Measurements from ENCODE around the gene MRFAP1L1. TPM values are rescaled to one million over a fixed set of nuclear protein-coding genes. Genes with fewer than 3 reads are reported as not detected.
"Not testable (repeated sequence)": the region's sequence is repeated elsewhere in the genome, so short reads cannot be mapped to it uniquely, and the experiment has no call there.

The MRFAP1L1 gene
- total RNA-seq, 1 donor from 2014 or later = 48.8 TPM

GRCh38 chr4:6727943-6728250, 18.2 kb upstream of the MRFAP1L1 start:
- Histone ChIP-seq H3K4me3 (no peak overlapping the region), H3K9me3 (no peaks in the 10 kb centered on the region), H3K27me3 (ENCODE audit: low read depth) (no peaks in the 10 kb centered on the region), H3K4me1 (peaks cover 6% of the 10 kb centered on the region), H3K27ac (no peak overlapping the region), H3K36me3 (no peaks in the 10 kb centered on the region)
- TF ChIP-seq, protein P1, sequence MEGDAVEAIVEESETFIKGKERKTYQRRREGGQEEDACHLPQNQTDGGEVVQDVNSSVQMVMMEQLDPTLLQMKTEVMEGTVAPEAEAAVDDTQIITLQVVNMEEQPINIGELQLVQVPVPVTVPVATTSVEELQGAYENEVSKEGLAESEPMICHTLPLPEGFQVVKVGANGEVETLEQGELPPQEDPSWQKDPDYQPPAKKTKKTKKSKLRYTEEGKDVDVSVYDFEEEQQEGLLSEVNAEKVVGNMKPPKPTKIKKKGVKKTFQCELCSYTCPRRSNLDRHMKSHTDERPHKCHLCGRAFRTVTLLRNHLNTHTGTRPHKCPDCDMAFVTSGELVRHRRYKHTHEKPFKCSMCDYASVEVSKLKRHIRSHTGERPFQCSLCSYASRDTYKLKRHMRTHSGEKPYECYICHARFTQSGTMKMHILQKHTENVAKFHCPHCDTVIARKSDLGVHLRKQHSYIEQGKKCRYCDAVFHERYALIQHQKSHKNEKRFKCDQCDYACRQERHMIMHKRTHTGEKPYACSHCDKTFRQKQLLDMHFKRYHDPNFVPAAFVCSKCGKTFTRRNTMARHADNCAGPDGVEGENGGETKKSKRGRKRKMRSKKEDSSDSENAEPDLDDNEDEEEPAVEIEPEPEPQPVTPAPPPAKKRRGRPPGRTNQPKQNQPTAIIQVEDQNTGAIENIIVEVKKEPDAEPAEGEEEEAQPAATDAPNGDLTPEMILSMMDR (IDR thresholded peaks at IDR 0.05) = no peak
- intact Hi-C loops (cut with DNase I) = no loop called here
- DNase-seq = no peak
- ATAC-seq = no peak

DNA sequence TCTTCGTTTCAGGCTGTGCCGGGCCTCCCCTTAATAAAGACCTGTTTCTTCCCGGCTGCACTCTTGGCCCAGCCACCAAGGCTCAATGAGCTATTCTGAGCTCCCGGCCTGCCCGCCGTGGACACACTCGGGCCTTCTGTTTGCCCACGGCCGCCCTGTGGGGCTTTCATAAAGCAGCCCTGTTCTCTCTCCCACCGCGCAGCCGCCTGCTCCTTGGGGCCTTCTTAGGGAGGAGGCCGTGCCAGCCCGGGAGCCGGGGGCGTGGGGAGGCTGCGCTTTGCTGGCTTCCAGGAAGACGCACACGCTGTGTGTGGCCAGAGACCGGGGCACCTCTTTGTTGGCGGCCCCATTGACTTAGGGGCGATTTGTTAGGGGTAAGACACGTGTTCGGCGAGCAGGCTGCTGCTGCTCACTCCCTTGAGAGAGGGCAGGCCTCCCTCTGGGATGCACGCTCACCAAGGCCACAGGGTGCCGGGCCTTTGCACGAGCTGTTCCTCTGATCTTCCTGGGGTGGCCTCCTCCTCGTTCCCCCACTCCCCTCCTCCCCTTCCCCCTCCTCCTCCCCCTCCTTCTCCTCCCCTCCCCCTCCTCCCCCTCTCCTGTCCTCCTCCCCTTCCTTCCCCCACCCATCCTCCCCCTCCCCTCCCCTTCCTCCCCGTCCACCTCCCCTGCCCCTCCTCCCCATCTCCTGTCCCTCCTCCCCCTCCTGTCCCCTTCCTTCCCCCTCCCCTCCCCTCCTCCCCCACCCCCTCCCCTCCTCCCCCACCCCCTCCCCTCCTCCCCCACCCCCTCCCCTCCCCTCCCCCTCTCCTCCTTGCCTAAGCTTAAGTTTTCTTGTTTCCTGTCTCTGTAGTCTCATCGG, 17.6 kb upstream of the MRFAP1L1 start:
- no peaks in the 10 kb centered on the region for H3K36me3 ChIP-seq
- ATAC-seq = peak in 1 of 2 donors; percentile 59
- no peaks in the 10 kb centered on the region for H3K27me3 ChIP-seq (ENCODE audit: low read depth)
- no peaks in the 10 kb centered on the region for H3K9me3 ChIP-seq
- TF ChIP-seq, protein P1 (IDR thresholded peaks at IDR 0.05) = no peak
- DNase-seq = no peak
- intact Hi-C loops (cut with DNase I) = no loop called here
- no peak overlapping the region for H3K4me3 ChIP-seq
- H3K4me1 ChIP-seq = no peaks in the 10 kb centered on the region
- H3K27ac ChIP-seq = no peak overlapping the region

GRCh38 chr4:6725427-6725961, 15.8 kb upstream of the MRFAP1L1 start:
- DNase-seq; ATAC-seq; H3K4me1 ChIP-seq; H3K27me3 ChIP-seq (ENCODE audit: low read depth); H3K9me3 ChIP-seq; H3K36me3 ChIP-seq; H3K4me3 ChIP-seq; intact Hi-C loops (cut with DNase I); H3K27ac ChIP-seq: not testable (repeated sequence)

DNA sequence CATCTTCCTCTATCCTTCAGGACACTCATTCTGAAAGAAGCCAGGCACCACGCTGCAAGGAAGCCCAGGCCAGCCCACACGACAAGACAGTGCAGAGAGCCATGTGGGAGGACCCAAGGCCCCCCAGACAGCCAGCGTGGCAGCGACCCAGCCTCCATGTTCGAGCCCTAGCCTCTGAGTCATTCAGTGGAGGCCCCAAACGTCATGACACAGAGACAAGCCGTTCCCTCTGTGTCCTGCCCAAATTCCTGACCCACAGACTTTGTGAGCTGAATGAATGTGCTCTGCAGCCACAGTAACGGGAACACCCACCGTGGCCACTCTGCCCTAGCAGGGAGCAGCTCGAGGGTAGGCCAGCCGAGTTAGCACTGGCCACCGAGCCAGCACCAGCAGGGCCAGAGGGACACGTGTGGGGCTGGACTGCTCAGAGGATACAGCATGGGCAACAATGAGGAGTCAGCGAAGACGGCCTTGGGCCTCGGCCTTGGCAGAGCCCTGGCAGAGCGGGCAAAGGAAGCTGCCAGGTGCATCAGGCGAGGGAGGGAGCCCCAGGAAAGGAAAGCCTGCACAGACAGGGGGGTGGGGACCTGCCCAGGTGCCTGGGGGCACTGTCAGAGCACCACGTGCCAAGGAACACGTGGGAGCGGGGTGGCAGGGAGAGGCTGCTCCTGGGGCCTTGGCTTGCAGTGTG, 14.9 kb upstream of the MRFAP1L1 start:
- Histone ChIP-seq H3K36me3 (no peaks in the 10 kb centered on the region), H3K9me3 (no peaks in the 10 kb centered on the region), H3K4me1 (peaks cover 6% of the 10 kb centered on the region), H3K4me3 (no peak overlapping the region), H3K27ac (no peak overlapping the region), H3K27me3 (ENCODE audit: low read depth) (no peaks in the 10 kb centered on the region)
- TF ChIP-seq, protein P1 (IDR thresholded peaks at IDR 0.05) = no peak
- ATAC-seq = no peak
- intact Hi-C loops (cut with DNase I) = no loop called here
- DNase-seq = no peak

- TF ChIP-seq, protein P1 (IDR thresholded peaks at IDR 0.05) = no peak
- Histone ChIP-seq H3K27ac (no peak overlapping the region), H3K4me3 (no peak overlapping the region), H3K36me3 (no peaks in the 10 kb centered on the region), H3K4me1 (peaks cover 6% of the 10 kb centered on the region), H3K9me3 (no peaks in the 10 kb centered on the region), H3K27me3 (ENCODE audit: low read depth) (no peaks in the 10 kb centered on the region)
- intact Hi-C loops (cut with DNase I) = no loop called here
- ATAC-seq = no peak
- DNase-seq = no peak
Measured at GRCh38 chr4:6723851-6724250, 14.2 kb upstream of the MRFAP1L1 start.

DNA sequence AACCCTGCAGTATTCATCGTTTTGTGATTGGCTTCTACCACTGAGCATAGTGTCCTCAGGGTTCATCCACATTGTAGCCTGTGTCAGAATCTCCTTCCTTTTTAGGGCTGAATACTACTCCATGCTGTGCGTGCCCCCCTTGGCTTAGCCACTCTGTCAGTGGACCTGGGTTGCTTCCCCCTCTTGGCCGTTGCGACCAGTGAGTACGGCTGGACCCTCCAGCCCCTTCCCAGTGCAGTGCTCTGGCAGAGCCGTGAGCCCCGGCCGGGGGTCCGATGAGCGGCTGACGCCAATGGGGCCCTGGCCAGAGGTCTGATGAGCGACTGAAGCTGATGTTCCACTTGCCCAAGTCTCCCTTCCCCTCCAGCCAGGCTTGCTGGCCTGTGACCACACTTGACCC, 13.2 kb upstream of the MRFAP1L1 start:
- no peak for DNase-seq
- intact Hi-C loops (cut with DNase I) = no loop called here
- TF ChIP-seq, protein P1 (IDR thresholded peaks at IDR 0.05) = no peak

More for the DNA sequence above, 13.2 kb upstream of the MRFAP1L1 start:
- Histone ChIP-seq H3K9me3 (no peaks in the 10 kb centered on the region), H3K27ac (no peak overlapping the region), H3K4me3 (no peak overlapping the region), H3K4me1 (peaks cover 8% of the 10 kb centered on the region), H3K27me3 (ENCODE audit: low read depth) (no peaks in the 10 kb centered on the region), H3K36me3 (no peaks in the 10 kb centered on the region)
- ATAC-seq = no peak
